ENCODE measurements around the gene CFAP46. TPM values are rescaled to one million over a fixed set of nuclear protein-coding genes. Genes with fewer than 3 reads are reported as not detected.

The CFAP46 gene
- total and polyA plus RNA-seq, 10 of the 15 experiments (the other 5 are each of a cell fraction or from before 2014, with no cell fraction given) = 0.01 to 0.18 (median 0.03) TPM; not detected in 7

Other genes with a start within 250 kb of the CFAP46 start
- not detected in 2 replicates for gene NKX6-2, start 156.4 kb downstream of the CFAP46 start, total RNA-seq (2014; rRNA removed)
- gene NKX6-2, start 156.4 kb downstream of the CFAP46 start, total RNA-seq (2014; rRNA removed; fragmentation: Illumina TruSeq; extraction: Trizol) = not detected in 2 replicates
- not detected in 2 replicates for gene NKX6-2, start 156.4 kb downstream of the CFAP46 start, total RNA-seq (2021)
- gene NKX6-2, start 156.4 kb downstream of the CFAP46 start, polyA plus RNA-seq (2011; rRNA removed) = not detected in 2 replicates
- not detected in 2 replicates for gene NKX6-2, start 156.4 kb downstream of the CFAP46 start, polyA plus RNA-seq (2014; fragmentation: Illumina TruSeq; extraction: Trizol)
- gene NKX6-2, start 156.4 kb downstream of the CFAP46 start, polyA plus RNA-seq (2014; fragmentation: Nextera tagmentation; extraction: Ambion mirVana) = 1 to 10 TPM in 1 of 2 experiments, under 1 TPM in 1; 0.45 to 1.8 TPM
- not detected in 2 replicates for gene NKX6-2, start 156.4 kb downstream of the CFAP46 start, polyA plus RNA-seq (2014; rRNA removed)
- not detected for gene NKX6-2, start 156.4 kb downstream of the CFAP46 start, polyA plus RNA-seq (2016; fragmentation: Nextera tagmentation; extraction: Ambion mirVana)
- gene ADGRA1, start 145.4 kb upstream of the CFAP46 start, total RNA-seq (2014; rRNA removed) = not detected in 2 replicates
- not detected in 2 replicates for gene ADGRA1, start 145.4 kb upstream of the CFAP46 start, total RNA-seq (2014; rRNA removed; fragmentation: Illumina TruSeq; extraction: Trizol)
- not detected in 2 replicates for gene ADGRA1, start 145.4 kb upstream of the CFAP46 start, total RNA-seq (2021)
- gene ADGRA1, start 145.4 kb upstream of the CFAP46 start, polyA plus RNA-seq (2011; rRNA removed) = not detected in 2 replicates
- gene ADGRA1, start 145.4 kb upstream of the CFAP46 start, polyA plus RNA-seq (2014; fragmentation: Illumina TruSeq; extraction: Trizol) = not detected in 2 replicates
- not detected for gene ADGRA1, start 145.4 kb upstream of the CFAP46 start, polyA plus RNA-seq (2014; fragmentation: Nextera tagmentation; extraction: Ambion mirVana)
- gene ADGRA1, start 145.4 kb upstream of the CFAP46 start, polyA plus RNA-seq (2014; rRNA removed) = not detected in 2 replicates
- gene ADGRA1, start 145.4 kb upstream of the CFAP46 start, polyA plus RNA-seq (2016; fragmentation: Nextera tagmentation; extraction: Ambion mirVana) = not detected
- not detected in 2 replicates for gene KNDC1, start 217.6 kb upstream of the CFAP46 start, total RNA-seq (2014; rRNA removed)
- gene KNDC1, start 217.6 kb upstream of the CFAP46 start, total RNA-seq (2014; rRNA removed; fragmentation: Illumina TruSeq; extraction: Trizol) = not detected in 2 replicates
- gene KNDC1, start 217.6 kb upstream of the CFAP46 start, total RNA-seq (2021) = 0.05 TPM in 1 of 2 replicates, not detected in the other
- gene KNDC1, start 217.6 kb upstream of the CFAP46 start, polyA plus RNA-seq (2011; rRNA removed) = not detected in 2 replicates
- gene KNDC1, start 217.6 kb upstream of the CFAP46 start, polyA plus RNA-seq (2014; fragmentation: Illumina TruSeq; extraction: Trizol) = not detected in 2 replicates
- gene KNDC1, start 217.6 kb upstream of the CFAP46 start, polyA plus RNA-seq (2014; fragmentation: Nextera tagmentation; extraction: Ambion mirVana) = not detected
- not detected in 2 replicates for gene KNDC1, start 217.6 kb upstream of the CFAP46 start, polyA plus RNA-seq (2014; rRNA removed)
- under 1 TPM; 0.03 to 0.11 TPM for gene KNDC1, start 217.6 kb upstream of the CFAP46 start, polyA plus RNA-seq (2016; fragmentation: Nextera tagmentation; extraction: Ambion mirVana)